CD8-positive, alpha-beta memory T cell (primary cell): ENCODE data around the gene TTN. TPM values are rescaled to one million over a fixed set of nuclear protein-coding genes. Genes with fewer than 3 reads are reported as not detected.

Experiments used
- CTCF ChIA-PET: fragments of 350-600 bp; sonication (Branson Sonifier 250); formaldehyde crosslinking; loops from one replicate; lab custom pipeline; 2021; ENCODE audit warnings: antibody characterized with exemption; lab: Charles Lee
- POLR2A ChIA-PET: fragments of 350-600 bp; sonication (Branson Sonifier 250); formaldehyde crosslinking; loops from one replicate; lab custom pipeline; 2021; ENCODE audit warnings: antibody characterized with exemption; lab: Charles Lee
- DNase-seq, 5 donors: peaks; one replicate each; pipeline versions ENCODE4 v3.0.0 to v3.0.0-alpha.2; 2020 to 2022; ENCODE audit warnings: mixed read lengths in 1 of 5
- H3K27ac ChIP-seq: one replicate; pipeline ENCODE4 v1.7.0; 2013; ENCODE audit warnings: low read depth, mild to moderate bottlenecking, low read length, moderate library complexity
- H3K27me3 ChIP-seq: 2 replicates; pipeline ENCODE4 v1.7.0; 2013; ENCODE audit warnings: low read length, mild to moderate bottlenecking; ENCODE audit not compliant: insufficient read depth, poor library complexity, severe bottlenecking
- H3K36me3 ChIP-seq: 2 replicates; pipeline ENCODE4 v1.7.0; 2013; ENCODE audit warnings: mild to moderate bottlenecking, low read length, moderate library complexity; ENCODE audit not compliant: insufficient read depth
- H3K4me1 ChIP-seq: 2 replicates; pipeline ENCODE4 v1.7.0; 2013; ENCODE audit warnings: mild to moderate bottlenecking, low read length, moderate library complexity; ENCODE audit not compliant: insufficient read depth
- H3K4me3 ChIP-seq: 2 replicates; pipeline ENCODE4 v1.7.0; 2013; ENCODE audit warnings: mild to moderate bottlenecking, low read length
- H3K9me3 ChIP-seq: 2 replicates; pipeline ENCODE4 v1.7.0; 2013; ENCODE audit warnings: mild to moderate bottlenecking, low read length
- H3K27ac Mint-ChIP-seq, 8 donors: one replicate each; pipeline ENCODE4 v1.8.0; 2020 to 2021; ENCODE audit warnings: mixed read lengths in 8 of 8, mild to moderate bottlenecking in 6 of 8, inconsistent platforms in 3 of 8, moderate library complexity in 3 of 8
- H3K27me3 Mint-ChIP-seq, 2 donors: one replicate each; pipeline ENCODE4 v1.8.0; 2020 to 2021; ENCODE audit warnings: mixed read lengths in 2 of 2, mild to moderate bottlenecking in 1 of 2, moderate library complexity in 1 of 2
- H3K36me3 Mint-ChIP-seq, 3 donors: one replicate each; pipeline ENCODE4 v1.8.0; 2020 to 2021; ENCODE audit warnings: mixed read lengths in 3 of 3, inconsistent platforms in 1 of 3, mild to moderate bottlenecking in 1 of 3
- H3K4me1 Mint-ChIP-seq, 3 donors: one replicate each; pipeline ENCODE4 v1.8.0; 2020 to 2021; ENCODE audit warnings: mixed read lengths in 3 of 3, inconsistent platforms in 1 of 3, mild to moderate bottlenecking in 1 of 3
- H3K4me3 Mint-ChIP-seq, 7 donors: one replicate each; pipeline ENCODE4 v1.8.0; 2020 to 2021; ENCODE audit warnings: mixed read lengths in 7 of 7, mild to moderate bottlenecking in 6 of 7, moderate library complexity in 4 of 7, inconsistent platforms in 2 of 7
- H3K9me3 Mint-ChIP-seq, 5 donors: one replicate each; pipeline ENCODE4 v1.8.0; 2020 to 2022; ENCODE audit warnings: mixed read lengths in 5 of 5, mild to moderate bottlenecking in 3 of 5, moderate library complexity in 2 of 5, inconsistent platforms in 1 of 5
- polyA plus RNA-seq: library from polyadenylated mRNA; unstranded; fragments of 300-500 nt; fragmentation: Illumina TruSeq; gene quantifications from one replicate; pipeline ENCODE4 v1.2.3, GENCODE V29; 2021
- total RNA-seq, 2 experiments: library from RNA; stranded (reverse); gene quantifications; one replicate each; pipeline ENCODE4 v1.2.3, GENCODE V29; 2021

The TTN gene
- total and polyA plus RNA-seq, 3 experiments from 2014 or later: 0.80 to 2.0 (median 0.83) TPM

GRCh38 chr2:178827111-178827510, 19.9 kb upstream of the TTN start:
- Histone ChIP-seq H3K9me3 (no peaks in the 10 kb centered on the region), H3K4me1 (peaks cover 6% of the 10 kb centered on the region), H3K27me3 (no peaks in the 10 kb centered on the region), H3K27ac (no peak overlapping the region), H3K4me3 (no peak overlapping the region), H3K36me3 (no peaks in the 10 kb centered on the region)
- no peak overlapping the region for H3K4me3 Mint-ChIP-seq
- ChIA-PET POLR2A (no interaction called here), CTCF (no interaction called here)
- peaks cover 0 to 5% (median 0%) of the 10 kb centered on the region in 5 donors for H3K9me3 Mint-ChIP-seq
- peak overlapping the region in 1 of 8 donors; percentile 56 for H3K27ac Mint-ChIP-seq
- H3K4me1 Mint-ChIP-seq: peaks cover 0 to 12% (median 2%) of the 10 kb centered on the region in 3 donors
- DNase-seq: no peak
- no peaks in the 10 kb centered on the region for H3K27me3 Mint-ChIP-seq
- H3K36me3 Mint-ChIP-seq: peaks cover 3 to 4% (median 4%) of the 10 kb centered on the region in 3 donors

- Histone ChIP-seq H3K4me3 (no peak overlapping the region), H3K27me3 (no peaks in the 10 kb centered on the region), H3K9me3 (no peaks in the 10 kb centered on the region), H3K4me1 (peaks cover 6% of the 10 kb centered on the region), H3K36me3 (no peaks in the 10 kb centered on the region), H3K27ac (no peak overlapping the region)
- H3K4me3 Mint-ChIP-seq: no peak overlapping the region
- DNase-seq: no peak
- ChIA-PET POLR2A (no interaction called here), CTCF (no interaction called here)
- peaks cover 0 to 3% (median 0%) of the 10 kb centered on the region in 3 donors for H3K36me3 Mint-ChIP-seq
- H3K27me3 Mint-ChIP-seq: no peaks in the 10 kb centered on the region
- peaks cover 0 to 5% (median 0%) of the 10 kb centered on the region in 5 donors for H3K9me3 Mint-ChIP-seq
- H3K27ac Mint-ChIP-seq: no peak overlapping the region
- H3K4me1 Mint-ChIP-seq: peaks cover under 1 to 14% (median 2%) of the 10 kb centered on the region in 3 donors
Observed at GRCh38 chr2:178825183-178825582, 18.0 kb upstream of the TTN start.

- Histone ChIP-seq H3K9me3 (no peaks in the 10 kb centered on the region), H3K36me3 (no peaks in the 10 kb centered on the region), H3K27me3 (no peaks in the 10 kb centered on the region), H3K4me3 (no peak overlapping the region), H3K4me1 (peaks cover 5% of the 10 kb centered on the region), H3K27ac (no peak overlapping the region)
- peaks cover 0 to 3% (median 0%) of the 10 kb centered on the region in 3 donors for H3K36me3 Mint-ChIP-seq
- DNase-seq: no peak
- no peak overlapping the region for H3K27ac Mint-ChIP-seq
- no peak overlapping the region for H3K4me3 Mint-ChIP-seq
- CTCF ChIA-PET: no interaction called here
- peaks cover 0 to 5% (median 0%) of the 10 kb centered on the region in 5 donors for H3K9me3 Mint-ChIP-seq
- POLR2A ChIA-PET: no interaction called here
- peaks cover 5 to 10% (median 6%) of the 10 kb centered on the region in 3 donors for H3K4me1 Mint-ChIP-seq
- no peaks in the 10 kb centered on the region for H3K27me3 Mint-ChIP-seq
Observed at GRCh38 chr2:178824181-178824580, 17.0 kb upstream of the TTN start.

- Mint-ChIP-seq H3K36me3 (no peaks in the 10 kb centered on the region), H3K27ac (peak overlapping the region in 6 of 8 donors; percentile 5 to 92 (median 63)), H3K9me3 (no peaks in the 10 kb centered on the region), H3K27me3 (no peaks in the 10 kb centered on the region), H3K4me3 (peak overlapping the region; percentile 21 to 86 (median 58)), H3K4me1 (peaks cover 4 to 6% (median 5%) of the 10 kb centered on the region in 3 donors)
- Histone ChIP-seq H3K27me3 (no peaks in the 10 kb centered on the region), H3K4me3 (no peak overlapping the region), H3K9me3 (no peaks in the 10 kb centered on the region), H3K36me3 (no peaks in the 10 kb centered on the region), H3K4me1 (no peaks in the 10 kb centered on the region), H3K27ac (no peak overlapping the region)
- CTCF ChIA-PET: interaction anchor here (1.4 kb wide), 1 partner anchor 26 kb away, joined by 3 read pairs; no protein-coding TSS in a partner anchor
- DNase-seq: no peak
- POLR2A ChIA-PET: no interaction called here
Observed at GRCh38 chr2:178819992-178820391, 12.8 kb upstream of the TTN start.

GRCh38 chr2:178819147-178819875, 12.1 kb upstream of the TTN start:
- H3K27ac Mint-ChIP-seq: no peak overlapping the region
- Histone ChIP-seq H3K27ac (no peak overlapping the region), H3K4me3 (no peak overlapping the region), H3K4me1 (no peaks in the 10 kb centered on the region), H3K9me3 (no peaks in the 10 kb centered on the region), H3K36me3 (no peaks in the 10 kb centered on the region), H3K27me3 (no peaks in the 10 kb centered on the region)
- ChIA-PET POLR2A (no interaction called here), CTCF (interaction anchor here (1.4 kb wide), 1 partner anchor 25 kb away, joined by 3 read pairs; no protein-coding TSS in a partner anchor)
- peaks cover 4 to 6% (median 5%) of the 10 kb centered on the region in 3 donors for H3K4me1 Mint-ChIP-seq
- no peaks in the 10 kb centered on the region for H3K27me3 Mint-ChIP-seq
- H3K9me3 Mint-ChIP-seq: no peaks in the 10 kb centered on the region
- H3K4me3 Mint-ChIP-seq: no peak overlapping the region
- DNase-seq: no peak
- no peaks in the 10 kb centered on the region for H3K36me3 Mint-ChIP-seq

GRCh38 chr2:178811901-178812300, 4.7 kb upstream of the TTN start:
- Mint-ChIP-seq H3K27ac (no peak overlapping the region), H3K27me3 (no peaks in the 10 kb centered on the region), H3K9me3 (peaks cover 0 to 2% (median 0%) of the 10 kb centered on the region in 5 donors), H3K4me1 (no peaks in the 10 kb centered on the region), H3K4me3 (no peak overlapping the region), H3K36me3 (no peaks in the 10 kb centered on the region)
- no peak for DNase-seq
- POLR2A ChIA-PET: no interaction called here
- Histone ChIP-seq H3K27ac (no peak overlapping the region), H3K4me3 (no peak overlapping the region), H3K9me3 (no peaks in the 10 kb centered on the region), H3K4me1 (no peaks in the 10 kb centered on the region), H3K36me3 (no peaks in the 10 kb centered on the region), H3K27me3 (no peaks in the 10 kb centered on the region)
- CTCF ChIA-PET: no interaction called here

- H3K27me3 Mint-ChIP-seq: no peaks in the 10 kb centered on the region
- ChIA-PET CTCF (no interaction called here), POLR2A (no interaction called here)
- Histone ChIP-seq H3K9me3 (no peaks in the 10 kb centered on the region), H3K4me3 (no peak overlapping the region), H3K36me3 (no peaks in the 10 kb centered on the region), H3K27ac (no peak overlapping the region), H3K27me3 (no peaks in the 10 kb centered on the region), H3K4me1 (no peaks in the 10 kb centered on the region)
- no peak overlapping the region for H3K4me3 Mint-ChIP-seq
- peak overlapping the region in 1 of 8 donors; percentile 58 for H3K27ac Mint-ChIP-seq
- H3K9me3 Mint-ChIP-seq: peaks cover 0 to 2% (median 0%) of the 10 kb centered on the region in 5 donors
- H3K36me3 Mint-ChIP-seq: no peaks in the 10 kb centered on the region
- DNase-seq: no peak
- no peaks in the 10 kb centered on the region for H3K4me1 Mint-ChIP-seq
Observed at GRCh38 chr2:178811045-178811444, 3.8 kb upstream of the TTN start.

GRCh38 chr2:178810422-178810821, 3.2 kb upstream of the TTN start:
- Mint-ChIP-seq H3K4me3 (no peak overlapping the region), H3K27me3 (no peaks in the 10 kb centered on the region), H3K36me3 (no peaks in the 10 kb centered on the region), H3K4me1 (no peaks in the 10 kb centered on the region), H3K27ac (no peak overlapping the region), H3K9me3 (peaks cover 0 to 2% (median 0%) of the 10 kb centered on the region in 5 donors)
- POLR2A ChIA-PET: no interaction called here
- CTCF ChIA-PET: no interaction called here
- H3K36me3 ChIP-seq: no peaks in the 10 kb centered on the region
- no peaks in the 10 kb centered on the region for H3K4me1 ChIP-seq
- H3K9me3 ChIP-seq: no peaks in the 10 kb centered on the region
- no peaks in the 10 kb centered on the region for H3K27me3 ChIP-seq
- no peak for DNase-seq
- H3K27ac ChIP-seq: no peak overlapping the region
- no peak overlapping the region for H3K4me3 ChIP-seq
